Measurements from ENCODE around the gene NAT16. TPM values are rescaled to one million over a fixed set of nuclear protein-coding genes. Genes with fewer than 3 reads are reported as not detected.
"Not testable (repeated sequence)": the region's sequence is repeated elsewhere in the genome, so short reads cannot be mapped to it uniquely, and the experiment has no call there.

Gene NAT16
- total RNA-seq, 1 experiment from 2014 or later = not detected

GRCh38 chr7:101200504-101200861 lies 20.4 kb upstream of the NAT16 start:
- Histone ChIP-seq H3K9me2 (replicated peaks; ENCODE audit: insufficient read depth, low read length) (no peaks in the 10 kb centered on the region), H3K27ac (ENCODE audit: low read length) (no peak overlapping the region), H3K4me3 (ENCODE audit: low read length) (no peak overlapping the region), H3K79me2 (ENCODE audit: low read length) (no peaks in the 10 kb centered on the region), H4K20me1 (ENCODE audit: insufficient read depth, low read depth, low read length) (no peaks in the 10 kb centered on the region), H3K9me3 (ENCODE audit: low read length) (no peaks in the 10 kb centered on the region), H3K4me2 (ENCODE audit: low read depth, low read length, poor library complexity, severe bottlenecking) (no peak overlapping the region), H2AFZ (ENCODE audit: low read length) (no peak overlapping the region), H3K27me3 (ENCODE audit: low read length) (no peaks in the 10 kb centered on the region), H3K9ac (ENCODE audit: low read length) (no peak overlapping the region), H3K4me1 (ENCODE audit: low read length) (peaks cover 7% of the 10 kb centered on the region), H3K36me3 (ENCODE audit: insufficient read depth, low read length) (no peaks in the 10 kb centered on the region)
- no peak for DNase-seq

DNA sequence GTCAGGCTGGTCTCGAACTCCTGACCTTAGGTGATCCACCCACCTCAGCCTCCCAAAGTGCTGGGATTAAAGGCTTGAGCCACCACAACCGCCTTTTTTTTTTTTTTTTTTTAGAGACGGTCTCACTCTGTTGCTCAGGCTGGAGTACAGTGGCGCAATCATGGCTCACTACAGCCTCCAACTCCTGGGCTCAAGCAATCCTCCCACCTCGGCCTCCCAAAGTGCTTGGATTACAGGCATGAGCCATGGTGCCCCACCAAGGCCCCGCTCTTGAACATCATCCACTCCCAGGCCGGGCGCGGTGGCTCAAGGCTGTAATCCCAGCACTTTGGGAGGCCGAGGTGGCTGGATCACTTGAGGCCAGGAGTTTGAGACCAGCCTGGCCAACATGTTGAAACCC lies 19.4 kb upstream of the NAT16 start:
- not testable (repeated sequence) for H3K9ac ChIP-seq (ENCODE audit: low read length); H3K36me3 ChIP-seq (ENCODE audit: insufficient read depth, low read length); H3K4me3 ChIP-seq (ENCODE audit: low read length); H3K79me2 ChIP-seq (ENCODE audit: low read length); H2AFZ ChIP-seq (ENCODE audit: low read length); H3K9me3 ChIP-seq (ENCODE audit: low read length); H3K9me2 ChIP-seq (replicated peaks; ENCODE audit: insufficient read depth, low read length); DNase-seq; H4K20me1 ChIP-seq (ENCODE audit: insufficient read depth, low read depth, low read length); H3K4me1 ChIP-seq (ENCODE audit: low read length); H3K4me2 ChIP-seq (ENCODE audit: low read depth, low read length, poor library complexity, severe bottlenecking); H3K27ac ChIP-seq (ENCODE audit: low read length); H3K27me3 ChIP-seq (ENCODE audit: low read length)

DNA sequence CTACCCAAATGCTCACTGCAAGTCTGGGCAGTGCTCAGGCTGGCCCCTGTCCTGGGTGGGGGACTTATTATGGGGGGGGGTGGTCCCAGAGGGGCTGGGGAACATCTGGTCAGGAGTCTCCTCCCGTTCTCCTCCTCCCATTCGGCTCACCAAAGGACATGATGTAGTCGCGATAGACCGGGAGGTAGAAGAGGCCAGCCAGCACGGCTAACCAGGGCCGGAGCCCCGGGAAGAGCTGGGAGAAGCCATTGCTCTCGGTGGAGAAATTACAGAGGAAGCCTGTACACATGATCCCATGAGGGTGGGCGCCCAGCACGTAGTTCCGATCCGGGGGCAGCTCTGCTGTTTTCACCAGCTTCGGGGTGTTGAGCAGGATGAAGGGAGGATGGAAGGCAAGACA lies 18.4 kb upstream of the NAT16 start:
- Histone ChIP-seq H3K9ac (ENCODE audit: low read length) (no peak overlapping the region), H3K27ac (ENCODE audit: low read length) (no peak overlapping the region), H3K4me2 (ENCODE audit: low read depth, low read length, poor library complexity, severe bottlenecking) (no peak overlapping the region), H4K20me1 (ENCODE audit: insufficient read depth, low read depth, low read length) (no peaks in the 10 kb centered on the region), H3K4me1 (ENCODE audit: low read length) (peaks cover 2% of the 10 kb centered on the region), H3K36me3 (ENCODE audit: insufficient read depth, low read length) (no peaks in the 10 kb centered on the region), H3K9me2 (replicated peaks; ENCODE audit: insufficient read depth, low read length) (no peaks in the 10 kb centered on the region), H3K9me3 (ENCODE audit: low read length) (no peaks in the 10 kb centered on the region), H3K27me3 (ENCODE audit: low read length) (no peaks in the 10 kb centered on the region), H3K4me3 (ENCODE audit: low read length) (no peak overlapping the region), H2AFZ (ENCODE audit: low read length) (no peak overlapping the region), H3K79me2 (ENCODE audit: low read length) (no peaks in the 10 kb centered on the region)
- no peak for DNase-seq

DNA sequence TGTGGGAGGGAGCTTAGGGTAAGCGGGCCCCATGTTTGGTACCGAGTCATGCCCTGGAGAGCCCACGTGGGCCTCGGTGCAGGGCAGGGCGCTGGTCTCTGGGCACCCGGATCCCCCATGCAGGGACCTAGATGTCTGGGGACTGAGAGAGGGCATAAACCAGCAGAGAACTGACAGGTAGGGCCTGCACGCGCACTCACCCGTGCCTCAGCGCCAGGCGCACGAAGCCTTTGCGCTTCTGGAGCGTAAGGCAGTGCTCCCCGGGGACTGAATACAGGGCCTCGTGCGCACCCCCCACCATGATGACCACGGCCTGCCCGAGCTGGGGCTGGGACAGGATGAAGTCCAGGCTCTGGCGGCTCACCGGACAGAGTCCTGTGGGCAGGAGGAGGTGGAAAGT lies 17.9 kb upstream of the NAT16 start:
- H3K79me2 ChIP-seq (ENCODE audit: low read length) = no peaks in the 10 kb centered on the region
- no peak overlapping the region for H2AFZ ChIP-seq (ENCODE audit: low read length)
- H3K4me2 ChIP-seq (ENCODE audit: low read depth, low read length, poor library complexity, severe bottlenecking) = no peak overlapping the region
- DNase-seq = no peak
- no peak overlapping the region for H3K27ac ChIP-seq (ENCODE audit: low read length)
- H3K9me3 ChIP-seq (ENCODE audit: low read length) = no peaks in the 10 kb centered on the region
- no peak overlapping the region for H3K4me3 ChIP-seq (ENCODE audit: low read length)
- no peaks in the 10 kb centered on the region for H3K27me3 ChIP-seq (ENCODE audit: low read length)
- no peaks in the 10 kb centered on the region for H3K36me3 ChIP-seq (ENCODE audit: insufficient read depth, low read length)
- H3K9me2 ChIP-seq (replicated peaks; ENCODE audit: insufficient read depth, low read length) = no peaks in the 10 kb centered on the region
- no peak overlapping the region for H3K9ac ChIP-seq (ENCODE audit: low read length)
- H3K4me1 ChIP-seq (ENCODE audit: low read length) = no peaks in the 10 kb centered on the region; the same call in 1 of the 2 replicates
- H4K20me1 ChIP-seq (ENCODE audit: insufficient read depth, low read depth, low read length) = no peaks in the 10 kb centered on the region

- DNase-seq = no peak
- no peak overlapping the region for H3K4me2 ChIP-seq (ENCODE audit: low read depth, low read length, poor library complexity, severe bottlenecking)
- H3K9me3 ChIP-seq (ENCODE audit: low read length) = no peaks in the 10 kb centered on the region
- H2AFZ ChIP-seq (ENCODE audit: low read length) = no peak overlapping the region
- H3K4me1 ChIP-seq (ENCODE audit: low read length) = no peaks in the 10 kb centered on the region
- H3K27ac ChIP-seq (ENCODE audit: low read length) = no peak overlapping the region
- no peaks in the 10 kb centered on the region for H3K9me2 ChIP-seq (replicated peaks; ENCODE audit: insufficient read depth, low read length)
- H3K9ac ChIP-seq (ENCODE audit: low read length) = no peak overlapping the region
- no peaks in the 10 kb centered on the region for H3K27me3 ChIP-seq (ENCODE audit: low read length)
- H3K36me3 ChIP-seq (ENCODE audit: insufficient read depth, low read length) = no peaks in the 10 kb centered on the region
- H3K4me3 ChIP-seq (ENCODE audit: low read length) = no peak overlapping the region
- H4K20me1 ChIP-seq (ENCODE audit: insufficient read depth, low read depth, low read length) = no peaks in the 10 kb centered on the region
- H3K79me2 ChIP-seq (ENCODE audit: low read length) = no peaks in the 10 kb centered on the region
These were observed 15.8 kb upstream of the NAT16 start for GRCh38 chr7:101195884-101196283.

GRCh38 chr7:101189109-101189508 lies 9.0 kb upstream of the NAT16 start:
- H3K9ac ChIP-seq (ENCODE audit: low read length) = no peak overlapping the region
- H4K20me1 ChIP-seq (ENCODE audit: insufficient read depth, low read depth, low read length) = no peaks in the 10 kb centered on the region
- no peak for DNase-seq
- H3K4me3 ChIP-seq (ENCODE audit: low read length) = no peak overlapping the region
- no peaks in the 10 kb centered on the region for H3K9me3 ChIP-seq (ENCODE audit: low read length)
- no peak overlapping the region for H3K4me2 ChIP-seq (ENCODE audit: low read depth, low read length, poor library complexity, severe bottlenecking)
- H3K27ac ChIP-seq (ENCODE audit: low read length) = no peak overlapping the region
- no peaks in the 10 kb centered on the region for H3K36me3 ChIP-seq (ENCODE audit: insufficient read depth, low read length)
- H3K27me3 ChIP-seq (ENCODE audit: low read length) = no peaks in the 10 kb centered on the region
- no peak overlapping the region for H2AFZ ChIP-seq (ENCODE audit: low read length)
- H3K4me1 ChIP-seq (ENCODE audit: low read length) = no peaks in the 10 kb centered on the region
- no peaks in the 10 kb centered on the region for H3K9me2 ChIP-seq (replicated peaks; ENCODE audit: insufficient read depth, low read length)
- H3K79me2 ChIP-seq (ENCODE audit: low read length) = no peaks in the 10 kb centered on the region

DNA sequence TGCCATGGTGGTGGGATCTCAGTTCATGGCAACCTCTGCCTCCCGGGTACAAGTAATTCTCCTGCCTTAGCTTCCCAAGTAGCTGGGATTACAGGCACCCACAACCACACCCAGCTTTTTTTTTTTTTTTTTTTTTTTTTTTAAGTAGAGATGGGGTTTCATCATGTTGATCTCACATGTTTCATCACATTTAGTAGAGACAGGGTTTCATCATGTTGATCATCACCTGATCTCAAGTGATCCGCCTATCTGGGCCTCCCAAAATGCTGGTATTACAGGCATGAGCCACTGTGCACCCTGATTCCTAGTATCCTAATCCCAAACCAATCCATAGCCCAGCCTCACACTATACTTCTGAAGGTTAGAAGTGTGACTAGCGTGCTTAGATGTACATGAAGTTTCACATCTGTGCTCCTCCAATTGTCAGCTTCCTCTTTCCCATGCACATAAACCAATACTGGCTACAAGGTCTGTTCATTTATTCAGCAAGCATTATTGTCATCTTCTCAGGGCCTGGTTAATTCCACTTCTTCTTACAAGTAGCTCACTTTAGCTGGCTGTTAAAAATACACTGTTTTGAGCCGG lies 6.8 kb upstream of the NAT16 start:
- Histone ChIP-seq H3K36me3 (ENCODE audit: insufficient read depth, low read length) (no peaks in the 10 kb centered on the region), H3K4me1 (ENCODE audit: low read length) (peaks cover 6% of the 10 kb centered on the region), H3K27ac (ENCODE audit: low read length) (no peak overlapping the region), H3K79me2 (ENCODE audit: low read length) (no peaks in the 10 kb centered on the region), H3K9me3 (ENCODE audit: low read length) (no peaks in the 10 kb centered on the region), H3K4me3 (ENCODE audit: low read length) (no peak overlapping the region), H2AFZ (ENCODE audit: low read length) (no peak overlapping the region), H4K20me1 (ENCODE audit: insufficient read depth, low read depth, low read length) (no peaks in the 10 kb centered on the region), H3K9me2 (replicated peaks; ENCODE audit: insufficient read depth, low read length) (no peaks in the 10 kb centered on the region), H3K4me2 (ENCODE audit: low read depth, low read length, poor library complexity, severe bottlenecking) (no peak overlapping the region), H3K9ac (ENCODE audit: low read length) (no peak overlapping the region), H3K27me3 (ENCODE audit: low read length) (no peaks in the 10 kb centered on the region)
- peak; percentile 54 for DNase-seq

DNA sequence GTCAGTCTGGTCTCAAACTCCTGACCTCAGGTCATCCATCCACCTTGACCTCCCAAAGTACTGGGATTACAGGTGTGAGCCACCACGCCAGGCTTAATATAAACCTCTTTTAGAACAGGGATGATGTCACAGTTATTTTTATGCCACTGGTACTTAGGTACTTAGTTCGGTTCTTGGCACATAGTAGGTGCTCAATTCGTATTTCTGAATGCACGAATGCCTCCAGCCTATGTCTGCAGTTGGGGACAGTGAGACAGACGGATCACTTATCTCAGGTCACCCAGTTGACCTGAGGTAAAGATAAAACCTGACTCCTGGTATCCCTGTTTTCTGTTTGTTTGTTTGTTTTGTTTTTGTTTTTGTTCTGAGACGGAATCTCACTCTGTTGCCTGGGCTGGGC lies 6.1 kb upstream of the NAT16 start:
- Histone ChIP-seq H3K4me1 (ENCODE audit: low read length) (peaks cover 7% of the 10 kb centered on the region), H3K27ac (ENCODE audit: low read length) (no peak overlapping the region), H3K79me2 (ENCODE audit: low read length) (no peaks in the 10 kb centered on the region), H3K4me2 (ENCODE audit: low read depth, low read length, poor library complexity, severe bottlenecking) (no peak overlapping the region), H3K27me3 (ENCODE audit: low read length) (no peaks in the 10 kb centered on the region), H3K9ac (ENCODE audit: low read length) (no peak overlapping the region), H3K36me3 (ENCODE audit: insufficient read depth, low read length) (no peaks in the 10 kb centered on the region), H3K4me3 (ENCODE audit: low read length) (no peak overlapping the region), H3K9me3 (ENCODE audit: low read length) (no peaks in the 10 kb centered on the region), H3K9me2 (replicated peaks; ENCODE audit: insufficient read depth, low read length) (no peaks in the 10 kb centered on the region), H4K20me1 (ENCODE audit: insufficient read depth, low read depth, low read length) (no peaks in the 10 kb centered on the region), H2AFZ (ENCODE audit: low read length) (no peak overlapping the region)
- no peak for DNase-seq

All from Karpas-422 (cell line).